ENCODE measurements around the gene SLFNL1.

DNA sequence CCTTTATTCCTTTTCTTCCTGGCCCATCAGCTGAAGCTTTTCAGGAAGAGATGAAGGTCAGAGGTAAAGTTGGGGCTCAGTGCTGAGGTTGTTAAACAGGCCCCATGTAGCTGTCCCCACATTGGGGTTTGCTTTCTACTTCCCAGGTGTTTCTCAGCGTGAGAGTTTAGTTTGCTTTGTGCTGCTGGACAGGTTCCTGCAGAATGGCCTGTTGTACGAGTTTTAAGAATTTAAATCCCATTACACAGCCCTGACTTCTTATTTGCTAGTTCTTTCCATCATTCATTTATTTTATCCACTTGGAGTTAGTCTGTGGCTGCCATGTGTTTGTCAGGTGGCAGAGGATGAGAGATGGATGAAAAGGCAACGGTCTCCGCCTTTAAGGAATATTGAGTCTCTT, 22.9 kb downstream of the SLFNL1 start:
- TF ChIP-seq BHLHE40 (IDR thresholded peaks at IDR 0.05; ENCODE audit: borderline replicate concordance) (no peak), LEF1 (IDR thresholded peaks at IDR 0.05; ENCODE audit: borderline replicate concordance) (no peak), TARDBP (IDR thresholded peaks at IDR 0.05) (no peak), L3MBTL2 (conservative IDR thresholded peaks at IDR 0.05) (no peak), ELF4 (IDR thresholded peaks at IDR 0.05) (no peak), ARNT (IDR thresholded peaks at IDR 0.05) (no peak), FOXA1 (IDR thresholded peaks at IDR 0.05) (no peak), SP1 (IDR thresholded peaks at IDR 0.05) (no peak), SUZ12 (IDR thresholded peaks at IDR 0.05) (no peak)
- TF ChIP-seq, protein P1, sequence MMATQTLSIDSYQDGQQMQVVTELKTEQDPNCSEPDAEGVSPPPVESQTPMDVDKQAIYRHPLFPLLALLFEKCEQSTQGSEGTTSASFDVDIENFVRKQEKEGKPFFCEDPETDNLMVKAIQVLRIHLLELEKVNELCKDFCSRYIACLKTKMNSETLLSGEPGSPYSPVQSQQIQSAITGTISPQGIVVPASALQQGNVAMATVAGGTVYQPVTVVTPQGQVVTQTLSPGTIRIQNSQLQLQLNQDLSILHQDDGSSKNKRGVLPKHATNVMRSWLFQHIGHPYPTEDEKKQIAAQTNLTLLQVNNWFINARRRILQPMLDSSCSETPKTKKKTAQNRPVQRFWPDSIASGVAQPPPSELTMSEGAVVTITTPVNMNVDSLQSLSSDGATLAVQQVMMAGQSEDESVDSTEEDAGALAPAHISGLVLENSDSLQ (IDR thresholded peaks at IDR 0.05), result no peak

Measured in HEK293T (cell line).